Germinal center (tissue), 1 donor: ENCODE data around the gene EID2B.
A peak's percentile ranks its signal among the peaks of the same experiment; 100 is the strongest.

Source experiments
- DNase-seq: peaks from one replicate; pipeline ENCODE4 v3.0.0; 2012; ENCODE audit warnings: mixed read lengths, low spot score

The EID2B gene

DNA sequence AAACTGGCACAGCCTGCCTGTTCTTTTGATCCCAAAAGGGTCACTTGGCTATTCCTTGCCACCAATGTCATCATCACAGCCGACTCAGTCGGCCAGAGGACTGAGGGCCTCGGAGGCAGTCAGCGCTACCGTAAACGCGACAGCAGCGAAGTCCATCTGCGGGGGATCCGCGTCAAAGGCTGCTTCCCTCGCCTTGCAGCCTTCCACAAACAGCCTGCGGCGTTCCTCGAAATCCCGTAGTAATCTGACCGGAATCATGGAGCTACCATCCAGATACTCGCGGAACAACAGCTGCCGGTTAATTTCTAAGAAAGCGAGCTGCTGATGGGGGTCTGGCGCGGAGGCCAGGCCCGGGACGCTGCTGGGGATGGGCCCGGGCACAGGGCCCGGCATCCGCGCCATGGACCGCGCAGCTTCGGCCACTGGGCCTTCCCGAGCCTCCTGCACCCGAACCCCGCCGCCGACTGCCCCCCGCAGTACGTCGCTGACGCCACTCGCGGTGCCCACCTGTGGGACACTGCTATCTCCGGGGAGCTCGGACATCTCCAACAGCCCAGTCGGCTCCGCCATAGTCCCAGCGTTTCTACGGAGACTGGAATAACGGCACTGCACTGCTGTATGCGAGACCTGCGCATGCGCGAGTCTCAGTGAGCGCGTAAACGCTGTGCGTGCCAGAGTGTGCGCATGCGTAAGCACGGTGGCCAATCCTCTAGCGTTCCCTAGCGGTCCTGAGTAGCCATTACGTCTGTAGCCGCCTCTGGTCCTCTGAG lies at the start of gene EID2B:
Gene EID2B, minus strand, starts transcription at position 620 of the 770 bp plus-strand sequence. Its CDS starts 50 bp downstream, at position 570.
- peak; percentile 97 for DNase-seq

- no peak for DNase-seq
Observed at GRCh38 chr19:39582442-39582841, 49.8 kb upstream of the EID2B start.

GRCh38 chr19:39568604-39569003 lies 36.0 kb upstream of the EID2B start:
- no peak for DNase-seq

GRCh38 chr19:39566064-39566463 lies 33.4 kb upstream of the EID2B start:
- DNase-seq, result no peak

DNA sequence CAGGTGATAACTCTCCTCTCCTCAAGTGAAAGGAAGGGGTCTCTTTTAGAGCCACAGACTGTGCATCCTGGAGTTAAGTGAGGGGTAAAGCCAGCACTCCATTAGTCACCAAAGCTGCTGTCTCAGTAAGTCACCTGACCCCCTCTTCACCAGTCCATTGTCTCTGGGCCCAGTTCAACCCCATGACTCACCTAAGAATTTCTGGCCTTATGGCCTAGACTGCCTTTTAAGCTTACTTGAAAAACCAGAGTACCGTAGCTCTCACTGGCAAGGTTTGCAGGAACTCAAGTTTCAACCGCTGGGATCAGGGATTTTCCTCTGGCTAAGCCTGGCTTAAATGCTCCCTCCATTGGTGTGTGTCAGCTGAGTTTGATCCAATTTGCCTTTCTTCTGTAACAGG lies 30.8 kb upstream of the EID2B start:
- no peak for DNase-seq

GRCh38 chr19:39558624-39559117 lies 26.0 kb upstream of the EID2B start:
- DNase-seq, result no peak

GRCh38 chr19:39557811-39558623 lies 25.4 kb upstream of the EID2B start:
- no peak for DNase-seq

DNA sequence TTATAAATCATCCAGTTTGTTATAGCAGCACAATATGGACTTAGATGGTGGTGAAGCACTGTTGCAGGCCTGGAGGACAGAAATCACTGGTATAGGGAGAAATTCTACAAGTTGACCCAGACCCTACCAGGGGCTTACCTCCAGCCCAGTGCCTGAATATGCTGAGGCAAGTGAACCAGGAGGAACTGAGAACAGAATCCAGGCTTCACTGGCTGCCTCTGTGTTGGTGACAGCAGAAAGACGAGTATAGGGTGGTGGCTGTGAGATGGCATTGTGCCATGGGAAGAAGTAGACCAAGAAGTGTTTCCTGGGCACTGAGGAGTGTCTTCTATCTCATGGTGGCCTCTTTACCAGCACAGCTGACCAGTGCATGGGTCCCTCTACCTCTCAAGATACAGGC lies 23.2 kb upstream of the EID2B start:
- DNase-seq, result no peak

DNA sequence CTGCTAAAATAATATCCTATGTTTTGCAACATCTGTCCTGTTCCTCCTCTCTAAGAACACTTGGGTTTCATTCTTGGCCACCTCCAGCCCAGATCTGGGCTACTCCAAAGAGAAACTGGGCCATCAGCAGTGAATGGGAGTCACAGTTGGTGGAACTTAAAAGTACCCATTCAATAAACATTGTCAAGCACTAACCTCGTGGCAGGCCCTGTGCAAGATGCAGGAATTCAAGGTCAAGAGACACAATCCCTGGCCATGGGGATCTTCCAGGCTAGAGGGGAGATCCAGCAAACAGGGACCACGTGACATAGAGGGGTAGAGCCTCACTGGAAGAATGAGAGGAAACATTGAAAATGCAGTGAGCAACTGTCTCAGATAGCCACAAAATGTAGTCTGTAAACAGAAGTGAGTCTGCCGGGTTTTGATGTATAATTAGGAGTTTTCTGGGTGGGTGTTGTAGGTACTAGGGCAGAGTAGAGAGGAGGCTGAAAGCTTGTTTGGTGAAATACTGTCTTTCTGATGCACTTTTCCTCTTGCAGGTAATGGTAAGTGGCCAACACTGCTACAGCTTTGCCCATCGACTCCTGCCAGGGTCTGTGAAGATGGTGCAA lies 22.2 kb upstream of the EID2B start:
- no peak for DNase-seq

DNA sequence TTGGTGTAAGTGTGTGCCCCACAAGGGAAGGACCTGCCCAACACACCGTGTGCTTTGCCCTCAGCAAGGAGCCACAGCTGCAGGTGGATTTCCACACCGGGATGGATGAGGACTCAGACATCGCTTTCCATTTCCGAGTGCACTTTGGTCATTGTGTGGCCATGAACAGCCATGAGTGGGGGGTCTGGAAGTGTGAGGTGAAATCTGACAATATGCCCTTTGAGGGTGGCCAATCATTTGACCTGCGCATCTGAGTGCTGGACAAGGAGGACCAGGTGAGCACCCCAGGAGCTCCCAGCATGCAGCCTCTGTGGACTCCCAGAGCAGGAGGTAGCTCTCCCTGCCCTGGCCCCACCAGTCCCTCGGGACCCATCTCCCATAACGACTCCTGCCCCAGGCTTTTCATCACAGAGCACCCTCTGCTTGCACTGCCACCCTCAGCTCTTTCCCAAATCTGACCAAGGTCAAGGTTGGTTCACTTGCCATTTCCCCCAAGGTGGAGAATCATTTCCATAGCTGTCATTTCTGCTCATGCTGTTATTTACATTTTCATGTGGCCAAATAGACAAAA lies 20.5 kb upstream of the EID2B start:
- no peak for DNase-seq

DNA sequence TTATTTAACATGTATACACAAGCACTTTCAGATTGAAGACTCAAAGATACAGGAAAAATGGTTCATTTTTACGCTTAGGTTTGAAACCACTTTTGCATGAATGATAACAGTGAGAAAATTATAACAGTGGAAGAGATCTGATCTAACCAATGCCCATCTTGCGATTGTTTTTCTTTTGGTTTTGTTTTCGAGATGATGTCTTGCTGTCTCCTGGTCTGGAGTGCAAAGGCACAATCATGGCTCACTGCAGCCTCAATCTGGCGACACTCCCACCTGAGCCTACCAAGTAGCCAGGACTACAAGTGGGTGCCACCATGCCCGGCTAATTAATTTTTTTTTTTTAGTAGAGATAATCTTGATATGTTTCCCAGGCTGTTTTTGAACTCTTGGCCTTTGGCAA lies 17.5 kb upstream of the EID2B start:
- no peak for DNase-seq

DNA sequence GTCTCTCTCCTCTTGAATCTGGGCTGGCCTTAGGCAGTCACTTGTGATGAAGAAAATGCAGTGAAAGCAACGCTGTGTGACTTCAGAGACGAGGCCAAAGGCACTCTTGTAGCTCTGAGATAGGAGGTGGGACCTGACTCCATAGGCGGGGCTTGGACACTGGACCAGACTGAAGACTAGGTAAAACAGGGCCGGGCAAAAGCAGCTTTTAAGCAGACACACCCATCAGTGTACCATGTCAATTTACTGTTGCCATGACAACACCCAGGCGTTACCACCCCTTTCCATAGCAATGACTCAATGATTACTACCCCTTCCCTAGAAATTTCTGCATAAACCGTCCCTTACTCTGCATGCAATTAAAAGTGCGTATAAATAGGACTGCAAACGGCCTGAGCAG lies 13.9 kb upstream of the EID2B start:
- no peak for DNase-seq

DNA sequence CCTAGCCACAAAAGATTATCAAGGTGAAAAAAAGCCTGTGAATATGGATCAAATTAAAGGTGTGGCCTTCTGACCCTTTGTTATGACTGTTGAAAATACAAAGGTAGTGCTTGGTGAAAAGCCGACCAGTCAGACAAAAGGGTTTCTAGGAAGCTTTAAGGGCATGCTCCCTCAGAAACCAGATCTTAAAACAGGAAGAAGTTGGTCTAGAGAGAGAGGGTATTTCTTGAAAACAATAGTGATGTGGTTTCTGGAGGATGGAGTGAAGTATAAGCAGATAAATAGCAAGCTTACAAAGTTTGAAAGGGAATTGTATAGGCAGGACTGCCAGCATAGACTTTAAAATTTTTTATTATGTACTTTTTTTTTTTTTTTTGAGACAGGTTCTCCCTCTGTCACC lies 12.3 kb upstream of the EID2B start:
- DNase-seq, result no peak

- DNase-seq, result no peak
Observed at GRCh38 chr19:39544226-39544903, 11.7 kb upstream of the EID2B start.

GRCh38 chr19:39543477-39543857 lies 10.8 kb upstream of the EID2B start:
- no peak for DNase-seq

- DNase-seq, result no peak
Observed at GRCh38 chr19:39542206-39542605, 9.6 kb upstream of the EID2B start.

GRCh38 chr19:39540333-39540673 lies 7.7 kb upstream of the EID2B start:
- no peak for DNase-seq

GRCh38 chr19:39539518-39540332 lies 7.1 kb upstream of the EID2B start, which contains the start of gene EID2:
EID2 (minus strand) TSS chr19:39540161; CDS start chr19:39540079, 82 bp downstream.
- DNase-seq, result peak; percentile 96

GRCh38 chr19:39539165-39539517 lies 6.5 kb upstream of the EID2B start:
- no peak for DNase-seq

DNA sequence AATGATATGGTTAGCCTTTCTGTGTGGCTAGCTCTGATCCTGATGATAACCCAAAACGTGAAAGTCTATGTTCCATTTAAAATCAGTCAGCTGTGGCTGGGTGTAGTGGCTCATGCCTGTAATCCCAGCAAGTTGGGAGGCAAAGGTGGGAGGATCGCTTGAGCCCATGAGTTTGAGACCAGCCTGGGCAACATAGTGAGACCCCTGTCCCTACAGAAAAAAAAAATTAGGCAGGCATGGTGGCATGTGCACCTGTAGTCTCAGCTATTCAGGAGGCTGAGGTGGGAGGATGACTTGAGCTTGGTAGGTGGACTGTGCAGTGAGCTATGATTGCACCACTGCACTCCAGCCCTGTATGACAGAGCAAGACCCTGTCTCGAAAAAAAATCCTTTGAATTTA lies 1.1 kb upstream of the EID2B start:
- DNase-seq, result no peak

DNA sequence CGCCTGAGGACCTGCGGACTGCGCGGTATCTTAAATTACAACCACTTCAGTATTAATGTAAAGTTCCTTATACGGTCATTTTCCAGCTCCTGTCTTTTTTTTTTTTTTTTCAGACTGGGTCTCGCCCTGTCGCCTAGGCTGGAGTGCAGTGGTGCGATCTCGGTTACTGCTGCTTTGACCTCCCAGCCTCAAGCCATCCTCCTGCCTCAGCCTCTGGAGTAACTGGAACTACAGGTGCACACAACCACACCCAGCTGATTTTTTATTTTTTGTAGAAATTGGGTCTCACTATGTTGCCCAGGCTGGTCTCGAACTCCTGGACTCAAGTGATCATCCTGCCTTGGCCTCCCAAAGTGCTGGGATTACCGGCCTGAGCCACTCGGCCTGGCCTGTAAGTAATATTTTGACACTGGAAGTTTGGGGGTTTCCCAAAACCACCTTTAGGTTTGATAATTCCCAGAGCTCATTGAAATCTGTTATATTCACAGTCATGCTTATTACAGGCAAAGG lies 406 bp upstream of the EID2B start:
- no peak for DNase-seq
